Esophagus (tissue), 2 donors: ENCODE results near the gene PIK3R5. TPM values are rescaled to one million over a fixed set of nuclear protein-coding genes. Genes with fewer than 3 reads are reported as not detected.
A peak's percentile ranks its signal among the peaks of the same experiment; 100 is the strongest.

Experiments used
- H3K27ac ChIP-seq, 2 donors: one replicate each; pipeline ENCODE4 v1.5.1; 2013; ENCODE audit warnings: low read depth in 2 of 2, mild to moderate bottlenecking in 2 of 2, inconsistent platforms in 1 of 2, low read length in 1 of 2, moderate library complexity in 1 of 2
- H3K27me3 ChIP-seq, 2 donors: one replicate each; pipeline ENCODE4 v1.6.1; 2013; ENCODE audit warnings: low read length in 2 of 2, control low read depth in 1 of 2, mild to moderate bottlenecking in 1 of 2; ENCODE audit not compliant: insufficient read depth in 2 of 2, control insufficient read depth in 1 of 2
- H3K36me3 ChIP-seq, 2 donors: one replicate each; pipeline ENCODE4 v1.6.1; 2013; ENCODE audit warnings: low read length in 1 of 2; ENCODE audit not compliant: control insufficient read depth in 2 of 2, insufficient read depth in 2 of 2
- H3K4me1 ChIP-seq, 2 donors: one replicate each; pipeline ENCODE4 v1.6.1; 2013; ENCODE audit warnings: low read length in 1 of 2; ENCODE audit not compliant: control insufficient read depth in 2 of 2, insufficient read depth in 2 of 2
- H3K4me3 ChIP-seq, 2 donors: one replicate each; pipeline ENCODE4 v1.5.1; 2013; ENCODE audit warnings: low read length in 2 of 2, mild to moderate bottlenecking in 2 of 2, low read depth in 1 of 2, moderate library complexity in 1 of 2
- H3K9me3 ChIP-seq, 2 donors: one replicate each; pipeline ENCODE4 v1.6.1; 2013; ENCODE audit warnings: mild to moderate bottlenecking in 2 of 2, low read depth in 1 of 2, low read length in 1 of 2, moderate library complexity in 1 of 2; ENCODE audit not compliant: control insufficient read depth in 2 of 2, insufficient read depth in 1 of 2
- WGBS, 2 donors: extraction: QIAGEN DNeasy Blood & Tissue Kit; methylation state at CpG; one replicate each; pipeline ENCODE4 v1.1.7; 2013; 5-methylcytosine and 5-hydroxymethylcytosine counted together
- polyA plus RNA-seq, 2 donors: library from polyadenylated mRNA; stranded (reverse); fragments of 200-250 nt; gene quantifications; one replicate each; pipeline ENCODE4 v1.2.3, GENCODE V29; 2013
- donor health status: healthy with polysubstance abuse.
- donor health status: Bipolar disorder and iron deficiency.

The PIK3R5 gene
- polyA plus RNA-seq, 2 donors: 1.1 to 1.3 TPM

DNA sequence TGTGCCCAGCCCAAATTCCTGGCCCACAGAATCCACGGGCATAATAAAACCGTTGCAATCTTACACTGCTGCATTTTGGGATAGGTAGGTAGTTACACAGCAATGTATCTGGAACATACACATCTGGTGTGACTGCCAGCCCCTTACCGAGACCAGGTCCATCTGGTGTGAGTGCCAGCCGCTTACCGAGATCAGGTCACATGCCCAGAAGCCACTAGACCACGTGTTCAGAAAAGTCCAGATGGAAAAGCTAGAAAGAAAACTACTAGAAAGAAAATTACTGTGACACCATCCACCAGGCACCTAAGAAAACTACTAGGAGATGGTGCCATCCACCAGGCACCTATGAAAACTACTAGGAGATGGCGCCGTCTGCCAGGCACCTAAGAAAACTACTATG is 19.4 kb downstream of the PIK3R5 start:
- H3K4me3 ChIP-seq: no peak overlapping the region
- peaks cover 0 to 3% of the 10 kb centered on the region in 2 donors for H3K4me1 ChIP-seq
- WGBS, 2 donors: 81 to 86% methylated on average over 8 of the region's 8 CpGs
- H3K27me3 ChIP-seq: no peaks in the 10 kb centered on the region
- no peaks in the 10 kb centered on the region for H3K36me3 ChIP-seq
- H3K27ac ChIP-seq: no peak overlapping the region
- no peaks in the 10 kb centered on the region for H3K9me3 ChIP-seq

DNA sequence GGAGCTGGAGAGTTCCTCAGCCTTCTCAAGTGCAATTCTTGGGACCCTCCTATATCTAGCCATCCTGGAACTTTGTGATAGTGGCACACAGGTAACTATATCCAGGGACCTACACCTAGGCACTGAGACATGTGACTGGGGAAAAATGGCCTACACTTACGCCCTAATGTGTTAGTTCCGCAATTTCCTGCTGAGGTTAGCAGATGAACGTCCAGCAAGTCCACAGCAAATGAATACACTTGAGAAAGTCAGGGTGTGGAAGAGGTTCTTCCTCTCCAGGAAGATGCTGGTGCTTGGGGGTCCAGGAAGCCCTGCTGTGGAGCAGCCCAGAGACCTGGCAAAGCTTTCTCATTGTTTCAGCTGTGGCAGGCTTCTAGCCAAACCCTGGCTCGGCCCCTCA is 20.8 kb downstream of the PIK3R5 start:
- WGBS, 2 donors: 84 to 88% methylated on average over 4 of the region's 4 CpGs

DNA sequence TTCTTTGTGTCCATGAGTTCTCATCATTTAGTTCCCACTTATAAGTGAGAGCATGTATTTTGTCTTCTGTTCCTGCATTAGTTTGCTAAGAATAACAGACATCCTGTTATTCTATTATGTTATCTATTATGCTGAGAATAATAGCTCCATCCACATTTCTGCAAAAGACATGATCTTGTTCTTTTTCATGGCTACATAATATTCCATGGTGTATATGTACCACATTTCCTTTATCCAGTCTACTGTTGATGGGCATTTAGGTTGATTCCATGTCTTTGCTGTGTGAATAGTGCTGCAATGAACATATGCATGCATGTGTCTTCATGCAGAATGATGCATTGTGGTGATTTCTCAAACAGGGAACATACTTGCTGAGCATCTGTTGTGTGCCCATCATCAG is 21.4 kb downstream of the PIK3R5 start:
- no peak overlapping the region for H3K4me3 ChIP-seq
- H3K9me3 ChIP-seq: no peaks in the 10 kb centered on the region
- no peaks in the 10 kb centered on the region for H3K27me3 ChIP-seq
- no peak overlapping the region for H3K27ac ChIP-seq
- peaks cover 0 to 3% of the 10 kb centered on the region in 2 donors for H3K4me1 ChIP-seq
- H3K36me3 ChIP-seq: no peaks in the 10 kb centered on the region

More for the DNA sequence above, 20.8 kb downstream of the PIK3R5 start:
- no peaks in the 10 kb centered on the region for H3K9me3 ChIP-seq
- H3K27ac ChIP-seq: no peak overlapping the region
- no peak overlapping the region for H3K4me3 ChIP-seq
- H3K4me1 ChIP-seq: peaks cover 0 to 3% of the 10 kb centered on the region in 2 donors
- no peaks in the 10 kb centered on the region for H3K36me3 ChIP-seq
- no peaks in the 10 kb centered on the region for H3K27me3 ChIP-seq

DNA sequence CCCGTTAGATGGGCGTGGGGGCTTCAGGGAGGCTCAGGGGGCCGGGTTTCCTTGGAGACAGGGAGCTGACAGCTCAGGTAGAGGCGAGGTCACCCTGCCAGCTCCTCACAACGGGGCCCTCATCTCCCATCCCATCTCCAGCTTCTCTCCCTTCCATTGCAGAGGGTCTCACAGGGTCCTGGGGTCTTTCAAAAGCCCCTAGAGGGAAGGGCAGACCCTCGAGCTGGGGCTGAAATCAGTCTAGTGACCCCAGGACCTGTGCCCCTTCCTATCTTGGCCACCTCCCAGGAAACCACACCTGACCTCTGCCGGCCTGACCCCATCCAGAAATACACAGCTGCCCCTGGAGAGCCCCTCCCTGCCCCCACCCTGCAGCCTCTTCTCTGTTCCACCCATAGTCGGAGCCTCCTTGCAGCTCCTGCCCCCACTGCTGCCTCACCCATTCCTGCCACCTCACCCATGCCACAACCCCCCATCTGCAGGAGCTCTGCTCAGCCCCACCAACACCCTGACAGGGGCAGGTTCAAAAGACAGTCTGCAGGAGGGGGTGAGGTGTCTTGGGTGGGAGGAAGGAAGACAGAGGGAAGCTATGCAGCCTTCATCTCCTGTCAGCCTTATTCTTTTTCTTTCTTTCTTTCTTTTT is 23.4 kb downstream of the PIK3R5 start:
- no peaks in the 10 kb centered on the region for H3K36me3 ChIP-seq
- H3K27ac ChIP-seq: no peak overlapping the region
- peaks cover 0 to 3% of the 10 kb centered on the region in 2 donors for H3K4me1 ChIP-seq
- H3K27me3 ChIP-seq: no peaks in the 10 kb centered on the region
- WGBS, 2 donors: 56% methylated on average over 8 of the region's 8 CpGs
- no peak overlapping the region for H3K4me3 ChIP-seq
- no peaks in the 10 kb centered on the region for H3K9me3 ChIP-seq

DNA sequence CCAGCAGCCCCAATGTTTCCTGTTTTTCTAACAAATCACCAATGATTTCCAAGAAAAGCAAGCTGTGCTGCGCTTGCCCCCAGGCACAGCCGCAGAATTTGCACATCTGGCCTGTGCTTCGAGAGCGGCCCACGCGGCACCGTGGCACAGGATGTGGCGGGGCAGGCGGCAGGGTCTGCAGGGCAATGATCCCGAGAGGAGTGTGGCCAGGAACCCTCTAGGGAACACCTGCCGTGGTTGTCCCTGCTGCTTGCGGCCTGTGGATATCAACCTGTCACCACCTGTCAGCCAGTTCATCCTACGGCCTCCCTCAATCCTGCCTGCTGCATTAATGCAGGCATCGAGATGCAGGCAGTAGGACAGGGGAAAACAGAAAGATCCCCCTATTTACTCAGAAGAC is 24.0 kb downstream of the PIK3R5 start:
- no peak overlapping the region for H3K4me3 ChIP-seq
- H3K27me3 ChIP-seq: no peaks in the 10 kb centered on the region
- no peaks in the 10 kb centered on the region for H3K36me3 ChIP-seq
- 70 to 71% methylated on average over 14 of the region's 14 CpGs for WGBS, 2 donors
- H3K9me3 ChIP-seq: no peaks in the 10 kb centered on the region
- no peak overlapping the region for H3K27ac ChIP-seq
- H3K4me1 ChIP-seq: peaks cover 0 to 3% of the 10 kb centered on the region in 2 donors

DNA sequence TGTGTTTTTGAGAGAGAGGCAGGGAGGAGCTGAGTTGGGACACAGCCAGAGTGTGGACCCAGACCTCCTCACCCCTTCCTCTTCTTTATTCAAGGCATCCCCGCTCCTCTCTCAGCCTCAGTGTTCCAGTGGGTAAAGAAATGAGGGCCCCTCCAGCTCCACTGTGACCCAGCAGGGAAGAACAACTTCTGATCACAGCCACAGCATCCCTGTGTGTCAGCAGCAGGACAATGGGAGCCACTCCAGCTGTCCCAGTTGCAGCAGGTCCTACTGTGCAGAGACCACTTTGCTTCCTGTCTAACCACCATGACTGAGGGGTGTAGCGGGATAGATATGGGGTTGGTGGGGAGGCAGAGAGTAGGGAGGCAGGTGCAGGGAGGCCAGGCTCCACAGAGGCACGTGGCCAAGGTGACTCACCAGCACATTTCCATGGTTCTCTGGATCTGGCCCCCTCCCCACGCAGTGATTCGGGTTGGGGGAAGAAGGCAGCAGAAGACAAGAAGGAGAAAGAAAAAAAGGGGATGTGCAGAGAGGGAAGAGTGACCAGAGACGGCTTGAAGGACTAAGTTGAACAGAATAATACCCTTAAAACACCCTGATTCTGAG is 24.5 kb downstream of the PIK3R5 start:
- H3K27ac ChIP-seq: peak overlapping the region; percentile 8 to 24
- H3K4me1 ChIP-seq: peaks cover 0 to 3% of the 10 kb centered on the region in 2 donors
- no peaks in the 10 kb centered on the region for H3K36me3 ChIP-seq
- no peaks in the 10 kb centered on the region for H3K27me3 ChIP-seq
- H3K4me3 ChIP-seq: no peak overlapping the region
- H3K9me3 ChIP-seq: no peaks in the 10 kb centered on the region
- WGBS, 2 donors: 58 to 65% methylated on average over 6 of the region's 6 CpGs

DNA sequence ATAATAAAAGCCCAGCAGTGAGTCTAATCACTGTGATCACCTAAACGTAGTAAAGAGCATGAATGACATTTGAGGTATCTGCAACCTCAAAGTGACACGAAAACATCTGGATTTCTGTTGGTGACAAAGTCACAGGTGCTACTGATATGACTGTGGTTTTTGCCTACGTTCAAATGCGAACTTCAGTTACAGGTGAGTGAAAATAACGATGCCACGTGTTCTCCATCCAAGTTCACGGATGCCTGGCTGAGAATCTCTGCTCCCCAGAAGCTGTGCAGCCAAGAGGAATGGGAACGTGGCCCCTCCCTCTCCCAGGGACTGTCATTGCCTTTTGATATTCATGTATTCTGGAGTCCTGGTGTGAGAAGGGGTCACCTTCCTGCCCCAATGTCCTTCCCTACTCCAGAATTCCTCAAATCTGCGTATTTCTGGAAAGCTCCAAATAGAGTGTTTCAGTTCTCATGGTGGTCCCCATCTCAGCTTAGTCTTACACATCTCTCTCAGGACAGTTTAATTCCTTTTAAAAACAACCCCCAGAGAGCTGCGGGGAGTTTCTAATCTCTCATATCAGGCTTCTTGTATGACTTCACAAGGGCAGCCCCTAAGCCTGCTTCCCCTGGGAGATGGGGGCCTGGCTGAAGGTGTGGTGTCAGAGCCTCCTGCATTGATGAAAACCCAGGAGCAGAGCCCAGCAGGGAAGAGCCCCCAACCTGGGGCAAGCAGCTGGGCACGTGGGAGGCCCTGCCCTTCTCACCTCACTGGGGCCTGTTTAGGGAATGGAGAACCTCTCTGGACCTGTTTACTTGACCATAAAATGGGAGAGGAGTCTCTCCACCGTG is 25.8 kb downstream of the PIK3R5 start:
- H3K27ac ChIP-seq: no peak overlapping the region
- no peaks in the 10 kb centered on the region for H3K36me3 ChIP-seq
- H3K4me3 ChIP-seq: no peak overlapping the region
- H3K27me3 ChIP-seq: no peaks in the 10 kb centered on the region
- H3K9me3 ChIP-seq: no peaks in the 10 kb centered on the region
- H3K4me1 ChIP-seq: peaks cover 0 to 3% of the 10 kb centered on the region in 2 donors
- 52 to 57% methylated on average over 12 of the region's 12 CpGs for WGBS, 2 donors

DNA sequence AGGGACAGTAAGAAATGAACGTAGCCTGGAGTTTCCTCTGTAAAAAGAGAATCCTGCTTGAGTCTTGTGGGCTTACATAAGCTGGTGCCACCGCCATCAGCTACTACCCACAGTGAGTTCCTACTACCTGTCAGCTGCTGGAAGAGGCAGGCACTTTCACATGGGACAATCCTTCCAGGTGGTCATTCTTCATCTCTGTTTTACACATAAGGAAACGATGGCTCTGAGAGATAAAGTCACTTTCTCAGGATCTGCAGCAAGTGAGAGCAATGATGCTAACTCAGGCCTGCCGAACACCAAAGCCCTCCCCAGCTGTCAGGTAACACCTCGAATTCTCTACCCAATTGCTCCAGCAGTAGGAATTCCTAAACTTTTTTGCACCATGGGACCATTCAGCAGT is 26.6 kb downstream of the PIK3R5 start:
- H3K27ac ChIP-seq: no peak overlapping the region
- H3K36me3 ChIP-seq: no peaks in the 10 kb centered on the region
- WGBS, 2 donors: 73 to 81% methylated on average over 5 of the region's 5 CpGs
- no peaks in the 10 kb centered on the region for H3K9me3 ChIP-seq
- peaks cover 0 to 3% of the 10 kb centered on the region in 2 donors for H3K4me1 ChIP-seq
- H3K27me3 ChIP-seq: no peaks in the 10 kb centered on the region
- H3K4me3 ChIP-seq: no peak overlapping the region

DNA sequence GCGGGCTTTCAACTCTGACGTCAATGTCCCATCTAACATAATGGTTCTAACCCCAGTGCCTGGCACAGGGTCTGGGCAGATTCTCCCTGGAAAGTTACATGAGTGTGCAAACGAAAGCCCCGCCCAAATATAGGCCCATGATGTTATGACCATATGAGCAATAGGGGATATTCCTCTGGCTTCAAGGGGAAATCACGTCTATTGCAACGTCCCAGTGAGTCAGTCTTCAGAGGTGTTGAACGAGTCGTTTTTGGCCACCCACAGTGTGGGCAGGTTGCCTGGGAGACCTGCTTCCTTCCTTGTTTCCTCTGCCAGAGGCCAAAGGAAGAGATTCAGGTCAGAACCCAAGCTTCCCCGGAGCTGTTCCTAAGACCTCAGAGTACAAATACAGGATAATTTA is 30.3 kb downstream of the PIK3R5 start:
- no peaks in the 10 kb centered on the region for H3K27me3 ChIP-seq
- 46 to 49% methylated on average over 9 of the region's 9 CpGs for WGBS, 2 donors
- no peak overlapping the region for H3K4me3 ChIP-seq
- H3K4me1 ChIP-seq: no peaks in the 10 kb centered on the region
- H3K9me3 ChIP-seq: no peaks in the 10 kb centered on the region
- H3K36me3 ChIP-seq: no peaks in the 10 kb centered on the region
- no peak overlapping the region for H3K27ac ChIP-seq
